HG02885 (cell line): ENCODE results near the gene DIP2A.
"Not testable (repeated sequence)": the region's sequence is repeated elsewhere in the genome, so short reads cannot be mapped to it uniquely, and the experiment has no call there.

Experiments used
- ATAC-seq: cut with Tn5 transposase; IDR thresholded peaks from one replicate; pipeline ENCODE4 v1.9.1; 2021; ENCODE audit warnings: mild to moderate bottlenecking; ENCODE audit not compliant: unreplicated experiment, poor library complexity

DIP2A gene

DNA sequence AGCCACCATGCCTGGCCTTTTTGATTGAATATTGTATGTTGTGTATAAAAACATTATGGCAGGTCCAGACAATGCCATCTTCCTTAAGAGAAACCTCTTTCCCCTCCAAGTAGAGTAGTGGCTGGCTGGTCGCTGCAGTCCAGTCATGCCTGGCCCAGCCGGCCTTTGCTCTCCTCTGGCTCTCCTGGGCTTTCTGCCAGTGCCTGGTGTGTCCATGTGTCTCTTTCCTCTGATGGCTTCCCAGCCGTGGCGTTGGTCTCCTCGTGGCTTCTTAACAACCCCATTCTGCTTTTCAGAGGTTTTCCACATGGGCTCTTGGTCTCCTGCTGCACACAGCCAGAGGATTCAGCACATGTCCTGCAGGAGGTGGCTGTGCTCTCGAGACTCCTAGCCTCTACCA lies 58.7 kb downstream of the DIP2A start:
- ATAC-seq = no peak

DNA sequence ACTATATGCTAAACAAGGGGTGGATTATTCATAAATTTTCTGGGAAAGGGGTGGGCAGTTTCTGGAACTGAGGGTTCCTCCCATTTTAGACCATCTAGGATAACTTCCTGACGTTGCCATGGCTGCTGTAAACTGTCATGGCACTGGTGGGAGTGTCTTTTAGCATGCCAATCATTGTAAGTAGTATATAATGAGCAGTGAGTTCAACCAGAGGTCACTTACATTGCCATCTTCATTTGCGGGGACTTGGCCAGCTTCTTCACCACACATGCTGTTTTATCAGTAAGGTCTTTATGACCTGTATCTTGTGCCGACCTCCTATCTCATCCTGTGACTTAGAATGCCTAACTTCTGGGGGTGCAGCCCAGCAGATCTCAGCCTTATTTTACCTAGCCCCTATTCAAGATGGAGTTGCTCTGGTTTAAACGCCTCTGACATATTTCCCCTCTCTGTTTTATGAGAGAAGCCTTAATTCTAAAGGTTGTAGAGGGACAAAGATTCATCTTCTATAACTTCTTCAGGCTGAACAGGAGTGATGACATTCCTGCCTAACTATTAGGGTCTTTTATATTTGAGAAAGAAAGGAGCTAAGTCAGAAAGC lies 60.4 kb downstream of the DIP2A start:
- ATAC-seq = no peak

- not testable (repeated sequence) for ATAC-seq
Observed at GRCh38 chr21:46527393-46527792, 68.7 kb downstream of the DIP2A start.

DNA sequence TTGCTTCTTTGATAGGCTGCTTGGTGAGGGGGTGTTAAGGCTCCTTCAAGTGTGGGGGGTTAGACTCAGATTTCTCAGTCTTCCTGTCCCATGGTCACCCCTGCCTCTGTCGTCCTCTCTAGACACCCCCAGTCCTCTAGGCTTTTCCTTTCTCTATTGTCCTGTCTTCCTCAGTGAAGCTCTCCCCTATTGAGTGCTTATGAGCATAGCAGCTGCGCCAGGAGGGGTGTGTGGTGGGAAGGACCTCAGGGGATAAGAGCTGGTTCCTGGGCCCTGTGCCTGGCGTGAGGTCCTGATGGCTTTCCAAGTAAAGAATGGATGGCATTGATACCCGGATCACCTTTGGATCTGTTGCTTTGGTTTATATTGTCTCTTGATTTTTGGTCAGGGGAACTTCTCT lies 69.1 kb downstream of the DIP2A start:
- ATAC-seq = no peak

GRCh38 chr21:46532080-46532479 lies 73.4 kb downstream of the DIP2A start:
- ATAC-seq = no peak

DNA sequence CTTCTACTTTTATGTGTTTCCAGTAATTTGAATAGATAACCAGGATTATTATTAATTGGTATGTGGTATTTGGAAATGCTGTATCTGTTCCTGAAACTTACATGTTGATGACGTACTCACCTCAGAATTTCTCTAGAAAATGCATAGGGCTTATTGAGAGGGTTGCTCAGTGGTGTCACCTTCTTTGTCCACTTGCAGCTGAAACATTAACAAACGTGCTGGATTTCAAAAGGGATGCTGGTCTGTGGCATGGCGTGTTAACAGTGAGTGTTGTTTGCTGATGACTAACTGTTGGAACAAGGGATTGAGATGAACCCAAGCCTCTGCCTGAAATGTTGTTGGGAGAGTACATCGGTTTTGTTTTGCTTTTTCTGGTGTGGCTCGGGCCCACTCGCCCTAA lies 78.3 kb downstream of the DIP2A start:
- ATAC-seq = no peak

- ATAC-seq = no peak
Observed at GRCh38 chr21:46538262-46538661, 79.6 kb downstream of the DIP2A start.

DNA sequence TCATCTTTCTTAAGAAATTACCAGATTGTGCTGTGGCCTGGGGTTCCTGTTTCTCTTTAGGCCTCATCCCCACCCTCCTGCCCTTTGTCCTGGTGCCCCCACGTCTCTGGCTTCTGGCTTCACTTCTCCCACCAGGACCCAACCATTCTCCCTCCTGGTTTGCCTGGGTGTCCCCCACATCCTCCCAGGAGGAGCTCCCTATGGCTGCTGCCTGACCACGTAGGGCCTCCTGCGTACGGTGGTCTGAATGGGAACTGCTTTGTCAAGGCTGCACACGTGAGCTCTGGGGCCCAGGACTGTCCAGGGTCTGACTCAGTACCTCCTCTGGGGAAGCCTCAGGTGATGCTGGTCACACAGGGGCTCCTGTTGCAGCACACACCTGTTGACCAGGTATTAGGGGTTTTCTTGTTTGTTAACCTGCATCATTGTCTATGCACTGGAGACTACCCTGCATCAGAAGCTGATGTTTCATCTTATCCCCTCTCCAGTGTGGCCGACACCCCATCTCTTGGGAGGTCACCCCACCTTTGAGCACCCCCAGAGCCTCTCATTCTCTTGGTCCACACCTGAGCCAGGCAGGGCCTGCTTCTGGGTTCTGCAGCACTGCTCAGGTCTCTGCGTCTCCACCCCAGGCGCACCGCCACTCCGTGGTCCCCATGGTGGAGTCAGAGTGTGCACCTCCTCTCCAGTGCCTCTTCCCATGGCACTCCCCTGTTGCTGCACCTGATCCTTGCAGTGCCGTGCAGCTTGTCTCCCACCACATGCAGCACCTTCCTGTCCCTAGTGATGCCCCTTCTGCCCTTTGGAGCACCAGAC lies 80.4 kb downstream of the DIP2A start:
- ATAC-seq = no peak

GRCh38 chr21:46540087-46540710 lies 81.5 kb downstream of the DIP2A start:
- no peak for ATAC-seq

DNA sequence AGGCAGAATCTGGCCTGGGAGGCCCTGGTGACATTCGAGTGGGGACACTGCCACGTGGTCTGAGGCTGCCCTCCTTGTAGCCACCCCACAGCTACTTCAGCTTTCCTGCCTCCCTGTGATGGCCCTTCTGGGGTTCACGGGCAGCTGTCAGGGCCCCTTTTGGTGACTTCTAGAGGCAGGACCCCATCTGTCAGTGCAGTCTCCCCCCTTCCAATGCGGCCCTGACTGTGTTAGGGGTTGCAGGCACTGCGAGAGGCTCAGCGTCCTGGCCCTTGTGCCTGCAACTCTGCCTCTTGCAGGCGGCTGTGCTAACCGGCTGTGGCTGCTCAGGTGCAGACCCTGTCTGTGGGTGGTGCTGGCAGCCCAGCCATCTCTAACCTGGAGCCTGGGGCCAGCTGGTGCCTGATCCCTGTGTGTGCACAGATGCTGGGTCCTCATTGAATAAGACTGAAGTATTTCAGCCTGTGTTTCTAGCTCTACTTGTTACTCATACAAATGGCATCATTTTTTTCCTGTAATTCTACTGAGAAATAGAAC lies 84.0 kb downstream of the DIP2A start:
- ATAC-seq = no peak

- no peak for ATAC-seq
Observed at GRCh38 chr21:46543306-46543705, 84.6 kb downstream of the DIP2A start.

DNA sequence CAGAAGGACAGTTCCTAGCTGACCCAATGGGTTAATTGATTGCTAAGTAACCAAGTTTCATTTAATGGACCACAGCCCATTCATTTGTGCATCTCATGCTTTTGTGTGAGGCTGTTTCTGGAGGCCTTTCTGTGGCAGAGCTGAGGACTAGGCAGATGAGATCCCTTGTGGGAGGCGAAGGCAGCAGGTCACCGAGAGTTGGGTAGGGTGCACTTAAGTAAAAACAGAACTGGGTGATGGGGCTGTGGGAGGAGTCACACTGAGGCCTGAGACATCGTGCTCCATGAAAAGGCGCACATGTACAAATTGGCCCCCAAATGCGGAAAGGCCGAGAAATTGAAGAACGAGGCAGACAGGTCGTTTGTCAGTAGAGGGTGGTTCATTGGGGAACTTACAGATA lies 85.3 kb downstream of the DIP2A start:
- ATAC-seq = no peak

DNA sequence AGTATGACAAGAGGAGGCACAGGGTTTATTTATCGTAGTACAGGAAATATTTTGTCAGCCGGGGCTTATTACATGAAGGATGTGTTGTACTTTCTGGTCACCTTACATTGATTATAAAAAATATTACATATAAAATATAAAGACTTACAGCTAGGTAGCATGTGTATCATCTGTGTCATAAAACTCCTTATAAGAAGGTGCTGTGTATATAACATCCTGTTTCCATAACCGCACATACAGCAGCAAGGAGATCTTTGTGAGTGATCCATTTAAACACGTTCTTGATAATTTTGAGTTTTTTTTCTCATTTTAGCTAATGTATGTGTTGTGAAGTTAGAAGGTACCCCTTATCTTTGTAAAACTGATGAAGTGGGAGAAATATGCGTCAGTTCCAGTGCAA lies 86.1 kb downstream of the DIP2A start:
- ATAC-seq = no peak

- ATAC-seq = no peak
Observed at GRCh38 chr21:46545363-46545762, 86.7 kb downstream of the DIP2A start.

- ATAC-seq = no peak
Observed at GRCh38 chr21:46545911-46546310, 87.2 kb downstream of the DIP2A start.

- ATAC-seq = no peak
Observed at GRCh38 chr21:46546799-46547198, 88.1 kb downstream of the DIP2A start.

GRCh38 chr21:46549650-46550049 lies 91.0 kb downstream of the DIP2A start:
- ATAC-seq = no peak

GRCh38 chr21:46550116-46550941 lies 91.6 kb downstream of the DIP2A start:
- no peak for ATAC-seq

GRCh38 chr21:46551636-46552241 lies 93.0 kb downstream of the DIP2A start:
- no peak for ATAC-seq

DNA sequence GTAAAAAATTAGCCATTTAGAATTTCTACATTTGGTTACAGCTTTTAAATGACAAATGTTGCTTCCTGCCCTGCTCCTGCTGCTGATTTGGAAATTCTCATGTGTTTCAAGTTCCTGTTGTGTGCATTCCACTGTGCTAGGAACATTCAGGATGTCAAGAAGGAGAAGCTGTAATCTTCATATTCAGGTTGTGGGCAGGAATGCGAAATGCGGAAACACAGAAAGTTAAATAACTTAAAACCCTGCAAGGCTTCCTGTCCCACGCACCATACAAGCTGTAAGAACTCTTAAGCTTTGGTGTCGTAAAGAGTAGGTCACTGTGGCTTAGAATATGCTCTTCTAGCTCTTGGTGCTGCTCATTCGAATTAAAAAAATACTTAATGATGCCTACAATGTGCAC lies 93.6 kb downstream of the DIP2A start:
- ATAC-seq = no peak
